Mesendoderm (in vitro differentiated cells): Measurements from ENCODE around the gene IER5.

ENCODE experiments used
- DNase-seq: peaks from one replicate; pipeline ENCODE4 v3.0.0; 2013
- H2AK5ac ChIP-seq: 2 replicates; pipeline ENCODE4 v1.6.1; 2013; ENCODE audit warnings: low read length, inconsistent platforms
- H2BK120ac ChIP-seq: 2 replicates; pipeline ENCODE4 v1.6.1; 2013; ENCODE audit warnings: low read depth, mild to moderate bottlenecking, low read length, moderate library complexity, mixed read lengths
- H2BK15ac ChIP-seq: replicated peaks from 2 replicates; pipeline ENCODE4 v1.6.1; 2013; ENCODE audit warnings: low read depth, mild to moderate bottlenecking, moderate library complexity
- H2BK5ac ChIP-seq: 2 replicates; pipeline ENCODE4 v1.6.1; 2013; ENCODE audit warnings: low read length, inconsistent platforms
- H3K18ac ChIP-seq: 2 replicates; pipeline ENCODE4 v1.6.1; 2013; ENCODE audit warnings: mild to moderate bottlenecking, low read length, mixed read lengths
- H3K23ac ChIP-seq: one replicate; pipeline ENCODE4 v1.6.1; 2013; ENCODE audit warnings: low read length
- H3K27ac ChIP-seq: 2 replicates; pipeline ENCODE4 v1.5.1; 2013; ENCODE audit warnings: low read depth, mild to moderate bottlenecking, inconsistent platforms, low read length, moderate library complexity
- H3K27me3 ChIP-seq: 2 replicates; pipeline ENCODE4 v1.6.1; 2013; ENCODE audit warnings: low read length, control low read depth, mild to moderate bottlenecking, inconsistent platforms; ENCODE audit not compliant: insufficient read depth, poor library complexity
- H3K36me3 ChIP-seq: 2 replicates; pipeline ENCODE4 v1.6.1; 2013; ENCODE audit warnings: low read length, inconsistent platforms; ENCODE audit not compliant: control insufficient read depth, insufficient read depth
- H3K4ac ChIP-seq: one replicate; pipeline ENCODE4 v1.6.1; 2013; ENCODE audit warnings: low read depth, mild to moderate bottlenecking, low read length, moderate library complexity
- H3K4me1 ChIP-seq: 2 replicates; pipeline ENCODE4 v1.6.1; 2013; ENCODE audit warnings: low read depth, low read length, inconsistent platforms; ENCODE audit not compliant: control insufficient read depth
- H3K4me2 ChIP-seq: 2 replicates; pipeline ENCODE4 v1.6.1; 2013; ENCODE audit warnings: low read length
- H3K4me3 ChIP-seq: 2 replicates; pipeline ENCODE4 v1.5.1; 2013; ENCODE audit warnings: mild to moderate bottlenecking, low read length
- H3K56ac ChIP-seq: one replicate; pipeline ENCODE4 v1.6.1; 2013; ENCODE audit warnings: low read length
- H3K79me1 ChIP-seq: 2 replicates; pipeline ENCODE4 v1.6.1; 2013; ENCODE audit warnings: low read length, inconsistent platforms
- H3K79me2 ChIP-seq: 2 replicates; pipeline ENCODE4 v1.6.1; 2013; ENCODE audit warnings: mild to moderate bottlenecking, low read length; ENCODE audit not compliant: control insufficient read depth, insufficient read depth
- H3K9ac ChIP-seq: 2 replicates; pipeline ENCODE4 v1.6.1; 2013; ENCODE audit warnings: low read length, inconsistent platforms
- H4K5ac ChIP-seq: one replicate; pipeline ENCODE4 v1.6.1; 2013; ENCODE audit warnings: low read length
- H4K8ac ChIP-seq: one replicate; pipeline ENCODE4 v1.6.1; 2013; ENCODE audit warnings: low read depth, mild to moderate bottlenecking, control low read depth, low read length, moderate library complexity
- WGBS: extraction: QIAGEN DNeasy Blood & Tissue Kit; methylation state at CpG from one replicate; pipeline ENCODE4 v1.1.7; 2013; ENCODE audit warnings: low lambda C conversion rate, missing lambda C conversion rate; ENCODE audit not compliant: insufficient coverage; ENCODE audit errors: extremely low coverage; 5-methylcytosine and 5-hydroxymethylcytosine counted together

The IER5 gene

DNA sequence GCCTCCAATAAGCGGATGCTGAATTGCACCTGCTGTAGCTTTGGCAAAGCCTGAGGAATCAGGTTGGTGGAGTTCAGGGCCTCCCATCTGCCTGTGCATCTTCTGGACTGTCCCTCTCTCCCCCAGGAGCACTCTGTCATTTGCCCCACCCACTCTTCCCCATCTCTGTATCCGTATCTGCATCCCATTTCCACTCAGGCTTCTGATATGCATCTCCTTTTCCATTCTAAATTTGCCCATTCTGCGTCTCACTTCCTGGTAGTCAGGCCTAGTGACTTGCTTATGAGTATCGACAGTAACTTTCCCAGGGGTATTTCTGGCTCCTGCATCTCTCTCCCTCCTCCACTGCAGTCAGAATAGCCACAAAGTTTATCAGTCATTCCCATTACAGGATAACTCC, 39.1 kb upstream of the IER5 start:
- no peak overlapping the region for H2BK5ac ChIP-seq
- no peak overlapping the region for H2BK120ac ChIP-seq
- no peak overlapping the region for H4K8ac ChIP-seq
- H3K4me3 ChIP-seq, result no peak overlapping the region
- no peaks in the 10 kb centered on the region for H3K79me2 ChIP-seq
- no peak for DNase-seq
- no peak overlapping the region for H3K56ac ChIP-seq
- H3K27me3 ChIP-seq, result no peaks in the 10 kb centered on the region
- no peak overlapping the region for H3K27ac ChIP-seq
- no peak overlapping the region for H3K9ac ChIP-seq
- no peak overlapping the region for H4K5ac ChIP-seq
- no peaks in the 10 kb centered on the region for H3K79me1 ChIP-seq
- H3K18ac ChIP-seq, result no peak overlapping the region
- H3K4me1 ChIP-seq, result no peaks in the 10 kb centered on the region
- H3K4me2 ChIP-seq, result no peak overlapping the region
- H2AK5ac ChIP-seq, result no peak overlapping the region
- no CpG with 5 or more reads among the region's 4 CpGs for WGBS
- no peak overlapping the region for H2BK15ac ChIP-seq
- H3K36me3 ChIP-seq, result no peaks in the 10 kb centered on the region
- H3K23ac ChIP-seq, result no peak overlapping the region
- no peak overlapping the region for H3K4ac ChIP-seq

DNA sequence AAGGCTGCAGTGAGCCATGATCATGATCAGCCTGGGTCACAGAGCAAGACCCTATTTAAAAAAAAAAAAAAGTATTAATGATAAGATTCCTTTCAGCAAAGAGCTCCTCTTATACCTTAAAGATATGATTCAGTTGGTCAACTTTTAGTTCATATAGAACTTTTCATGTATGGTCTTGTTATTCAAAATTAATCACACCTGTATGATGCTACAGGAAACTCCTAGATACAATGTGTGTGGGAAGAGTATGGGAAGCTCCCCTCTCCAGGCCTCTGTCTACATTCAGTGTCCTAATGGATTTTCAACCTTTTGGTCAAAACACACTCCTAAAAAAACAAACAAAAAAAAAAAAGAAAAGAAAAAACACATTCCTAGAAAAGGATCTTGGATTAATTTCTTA, 37.6 kb upstream of the IER5 start:
- Histone ChIP-seq H3K4me3 (no peak overlapping the region), H3K4me2 (no peak overlapping the region), H3K18ac (no peak overlapping the region), H3K36me3 (no peaks in the 10 kb centered on the region), H2BK15ac (no peak overlapping the region), H2BK5ac (no peak overlapping the region), H4K5ac (no peak overlapping the region), H3K79me1 (no peaks in the 10 kb centered on the region), H3K23ac (no peak overlapping the region), H4K8ac (no peak overlapping the region), H2BK120ac (no peak overlapping the region), H2AK5ac (no peak overlapping the region), H3K4ac (no peak overlapping the region), H3K27me3 (no peaks in the 10 kb centered on the region), H3K4me1 (no peaks in the 10 kb centered on the region), H3K56ac (no peak overlapping the region), H3K27ac (no peak overlapping the region), H3K9ac (no peak overlapping the region), H3K79me2 (no peaks in the 10 kb centered on the region)
- DNase-seq, result no peak

DNA sequence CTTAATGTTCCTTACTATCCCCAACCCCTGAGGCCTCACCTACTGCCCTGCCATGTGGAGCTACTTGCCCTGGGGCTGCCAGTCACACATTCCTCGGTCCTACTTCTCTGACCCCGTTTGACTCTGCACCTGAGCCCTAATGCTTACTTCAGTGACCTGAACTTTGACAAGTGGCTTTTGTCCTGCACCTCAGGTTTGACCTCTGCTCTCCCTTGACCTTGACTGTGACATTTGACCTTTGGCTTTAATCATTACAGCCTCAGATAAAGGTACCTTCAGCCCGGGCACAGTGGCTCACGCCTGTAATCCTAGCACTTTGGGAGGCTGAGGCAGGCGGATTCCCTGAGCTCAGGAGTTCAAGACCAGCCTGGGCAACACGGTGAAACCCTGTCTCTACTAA, 31.9 kb upstream of the IER5 start:
- Histone ChIP-seq H3K9ac (no peak overlapping the region), H3K4ac (no peak overlapping the region), H4K5ac (no peak overlapping the region), H3K18ac (no peak overlapping the region), H2BK120ac (no peak overlapping the region), H3K79me2 (no peaks in the 10 kb centered on the region), H3K4me1 (no peaks in the 10 kb centered on the region), H3K23ac (no peak overlapping the region), H3K56ac (no peak overlapping the region), H3K4me3 (no peak overlapping the region), H3K79me1 (no peaks in the 10 kb centered on the region), H3K27ac (no peak overlapping the region), H4K8ac (no peak overlapping the region), H3K27me3 (no peaks in the 10 kb centered on the region), H2BK15ac (no peak overlapping the region), H2AK5ac (no peak overlapping the region), H2BK5ac (no peak overlapping the region), H3K4me2 (no peak overlapping the region), H3K36me3 (no peaks in the 10 kb centered on the region)
- no CpG with 5 or more reads among the region's 6 CpGs for WGBS
- DNase-seq, result no peak

DNA sequence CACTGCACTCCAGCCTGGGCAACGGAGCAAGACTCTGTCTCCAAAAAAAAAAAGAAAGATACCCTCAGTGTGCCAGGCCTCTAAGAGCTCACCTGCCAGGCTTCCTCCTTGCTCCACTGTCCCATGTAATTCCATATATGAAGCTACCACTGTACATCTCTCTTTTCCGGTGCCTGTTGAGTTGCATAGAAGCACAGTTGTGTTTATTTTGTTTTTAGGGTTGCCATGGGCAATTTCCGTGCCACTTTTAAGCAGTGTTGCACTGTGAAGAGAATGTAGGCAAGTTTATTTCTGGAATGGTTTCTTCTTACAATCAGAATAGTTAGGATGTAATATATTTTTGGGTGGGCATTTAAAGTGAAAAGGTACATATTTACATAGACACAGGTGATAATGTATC, 31.4 kb upstream of the IER5 start:
- Histone ChIP-seq H3K27me3 (no peaks in the 10 kb centered on the region), H3K4ac (no peak overlapping the region), H2BK5ac (no peak overlapping the region), H4K5ac (no peak overlapping the region), H3K56ac (no peak overlapping the region), H3K36me3 (no peaks in the 10 kb centered on the region), H3K79me1 (no peaks in the 10 kb centered on the region), H3K9ac (no peak overlapping the region), H3K27ac (no peak overlapping the region), H3K4me1 (no peaks in the 10 kb centered on the region), H3K23ac (no peak overlapping the region), H2BK120ac (no peak overlapping the region), H3K18ac (no peak overlapping the region), H3K4me3 (no peak overlapping the region), H2BK15ac (no peak overlapping the region), H2AK5ac (no peak overlapping the region), H3K4me2 (no peak overlapping the region), H4K8ac (no peak overlapping the region), H3K79me2 (no peaks in the 10 kb centered on the region)
- no peak for DNase-seq
- no CpG with 5 or more reads among the region's 3 CpGs for whole genome bisulfite sequencing

DNA sequence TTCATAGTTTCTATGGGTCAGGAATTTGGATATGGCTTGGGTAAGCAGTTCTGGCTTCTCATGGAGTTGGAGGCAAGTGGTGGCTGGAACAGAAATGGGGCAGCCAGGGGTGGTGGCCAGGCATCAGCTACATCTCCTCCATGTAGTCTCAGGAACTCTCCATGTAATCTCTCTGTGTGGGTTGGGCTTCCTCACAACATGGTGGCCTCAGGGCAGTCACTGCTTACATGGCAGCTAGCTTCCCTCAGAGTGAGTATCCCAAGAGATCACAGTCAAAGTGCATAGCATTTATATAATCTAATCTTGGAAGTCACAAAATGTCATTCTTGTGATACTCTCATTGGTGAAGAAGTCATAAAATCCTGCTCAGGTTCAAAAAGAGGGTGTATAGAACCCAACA, 29.1 kb upstream of the IER5 start:
- Histone ChIP-seq H3K27ac (no peak overlapping the region), H3K56ac (no peak overlapping the region), H3K36me3 (no peaks in the 10 kb centered on the region), H3K23ac (no peak overlapping the region), H3K4me2 (no peak overlapping the region), H2BK15ac (no peak overlapping the region), H3K18ac (no peak overlapping the region), H3K4me3 (no peak overlapping the region), H3K4ac (no peak overlapping the region), H4K8ac (no peak overlapping the region), H2BK5ac (no peak overlapping the region), H3K9ac (no peak overlapping the region), H2AK5ac (no peak overlapping the region), H3K27me3 (no peaks in the 10 kb centered on the region), H3K79me2 (no peaks in the 10 kb centered on the region), H3K4me1 (no peaks in the 10 kb centered on the region), H3K79me1 (no peaks in the 10 kb centered on the region), H4K5ac (no peak overlapping the region), H2BK120ac (no peak overlapping the region)
- DNase-seq, result no peak

DNA sequence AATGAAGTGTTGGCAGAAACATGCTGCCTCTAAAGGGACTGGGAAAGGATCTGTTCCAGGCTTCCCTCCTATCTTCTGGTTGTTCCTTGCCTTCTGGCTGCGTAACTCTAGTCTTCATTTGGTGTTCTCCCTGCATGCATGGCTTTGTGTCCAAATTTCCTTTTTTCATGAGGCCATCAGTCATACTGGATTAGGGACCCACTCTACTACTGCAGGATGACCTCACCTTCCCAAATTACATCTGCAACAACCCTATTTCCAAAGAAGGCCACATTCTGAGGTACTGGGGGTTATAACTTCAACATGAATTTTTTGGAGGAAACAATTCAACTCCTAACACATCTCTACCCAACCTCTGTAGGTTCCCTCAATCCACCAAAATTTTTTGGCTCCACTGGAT, 28.4 kb upstream of the IER5 start:
- H3K18ac ChIP-seq, result no peak overlapping the region
- H3K23ac ChIP-seq, result no peak overlapping the region
- WGBS, result no CpG with 5 or more reads among the region's 1 CpG
- DNase-seq, result no peak
- H3K4me2 ChIP-seq, result no peak overlapping the region
- H3K79me1 ChIP-seq, result no peaks in the 10 kb centered on the region
- H2BK5ac ChIP-seq, result no peak overlapping the region
- no peaks in the 10 kb centered on the region for H3K27me3 ChIP-seq
- H3K4ac ChIP-seq, result no peak overlapping the region
- H4K8ac ChIP-seq, result no peak overlapping the region
- no peak overlapping the region for H3K56ac ChIP-seq
- H3K27ac ChIP-seq, result no peak overlapping the region
- no peaks in the 10 kb centered on the region for H3K36me3 ChIP-seq
- no peaks in the 10 kb centered on the region for H3K79me2 ChIP-seq
- no peak overlapping the region for H3K9ac ChIP-seq
- H3K4me3 ChIP-seq, result no peak overlapping the region
- no peak overlapping the region for H4K5ac ChIP-seq
- no peak overlapping the region for H2BK15ac ChIP-seq
- no peak overlapping the region for H2BK120ac ChIP-seq
- H2AK5ac ChIP-seq, result no peak overlapping the region
- H3K4me1 ChIP-seq, result no peaks in the 10 kb centered on the region
